K562 (cell line): ENCODE data around the gene NEK2. TPM values are rescaled to one million over a fixed set of nuclear protein-coding genes. Genes with fewer than 3 reads are reported as not detected.

Experiments
- ATAC-seq: fragments of 200-7000 bp; cut with Tn5 transposase; 3 replicates; pipeline ENCODE4 v1.9.1; 2020; ENCODE audit warnings: moderate library complexity
- BruUV-seq: library from RNA; stranded (reverse); fragments of 400-500 nt; replicated peaks from 2 replicates; lab custom pipeline; 2021; lab: Mats Ljungman, UMichigan
- CTCF ChIA-PET: fragments of 300-600 bp; formaldehyde crosslinking; extraction: SDS; loops from one replicate; lab custom pipeline; 2021; ENCODE audit warnings: low intra/inter-chr PET ratio; lab: Yijun Ruan, JAX
- POLR2A ChIA-PET: fragments of 300-600, 350-650 bp; sonication (Branson Sonifier 250); formaldehyde crosslinking; extraction: SDS; loops from one replicate; lab custom pipeline; 2021; ENCODE audit warnings: antibody characterized with exemption, inconsistent platforms; lab: Yijun Ruan, JAX
- DNase-seq, 4 experiments: peaks; one replicate each; pipeline versions ENCODE4 v3.0.0 to v3.0.0-alpha.2; 2011 to 2018; ENCODE audit warnings: low spot score in 3 of 4, mixed read lengths in 3 of 4; ENCODE audit errors: extremely low read depth in 1 of 4
- FAIRE-seq: peaks from 2 replicates; lab custom pipeline; 2011; peaks lifted over from hg19 to GRCh38; lab: Jason Lieb, UNC
- H2AFZ ChIP-seq: 2 replicates; pipeline ENCODE4 v1.6.0; 2011; ENCODE audit warnings: low read depth, low read length, control low read depth, inconsistent platforms
- H3K27ac ChIP-seq: fragments of 200-600 bp; 3 replicates; pipeline ENCODE4 v1.8.0; 2011; ENCODE audit warnings: low read depth, mild to moderate bottlenecking, control low read depth, inconsistent platforms, low read length, moderate library complexity, mixed read lengths; ENCODE audit errors: extremely low read depth
- H3K27me3 ChIP-seq, 2 experiments: fragments of 300-600 bp in 1 of 2; 2 replicates in 1 of 2; 3 replicates in 1 of 2; pipeline versions ENCODE4 v1.6.0 to v1.8.0; 2011; ENCODE audit warnings: inconsistent platforms in 2 of 2, low read length in 2 of 2, mild to moderate bottlenecking in 1 of 2, mixed read lengths in 1 of 2, moderate library complexity in 1 of 2; ENCODE audit not compliant: control insufficient read depth in 2 of 2, insufficient read depth in 2 of 2
- H3K36me3 ChIP-seq: fragments of 300-600 bp; 3 replicates; pipeline ENCODE4 v1.8.0; 2011; ENCODE audit warnings: mild to moderate bottlenecking, low read length, inconsistent platforms; ENCODE audit not compliant: control insufficient read depth, insufficient read depth
- H3K4me1 ChIP-seq, 2 experiments: fragments of 200-600 bp in 1 of 2; replicated peaks in 1 of 2; 2 replicates in 1 of 2; 3 replicates in 1 of 2; pipeline versions ENCODE4 v1.5.1 to v1.8.0; 2011; ENCODE audit warnings: inconsistent platforms in 2 of 2, low read length in 2 of 2, mild to moderate bottlenecking in 1 of 2, mixed read lengths in 1 of 2, moderate library complexity in 1 of 2; ENCODE audit not compliant: control insufficient read depth in 2 of 2, insufficient read depth in 2 of 2
- H3K4me2 ChIP-seq: 2 replicates; pipeline ENCODE4 v1.6.1; 2011; ENCODE audit warnings: low read length, control low read depth, inconsistent platforms, mixed read lengths; ENCODE audit not compliant: insufficient read depth
- H3K4me3 ChIP-seq: fragments of 200-600 bp; sonication (generic), shearing (Covaris generic); 2 replicates; pipeline ENCODE4 v1.5.1; 2016; ENCODE audit warnings: control low read depth, inconsistent platforms
- H3K79me2 ChIP-seq: fragments of 200-600 bp; 3 replicates; pipeline ENCODE4 v1.8.0; 2011; ENCODE audit warnings: low read length, inconsistent platforms; ENCODE audit not compliant: control insufficient read depth, insufficient read depth
- H3K9ac ChIP-seq, 2 experiments: 2 replicates each; pipeline versions ENCODE4 v1.6.0 to v1.6.1; 2011; ENCODE audit warnings: low read depth in 2 of 2, low read length in 2 of 2, control low read depth in 1 of 2, inconsistent platforms in 1 of 2, mild to moderate bottlenecking in 1 of 2, mixed read lengths in 1 of 2; ENCODE audit not compliant: insufficient read depth in 1 of 2
- H3K9me1 ChIP-seq: one replicate; pipeline ENCODE4 v1.6.0; 2011; ENCODE audit warnings: inconsistent platforms, mild to moderate bottlenecking, low read length, moderate library complexity; ENCODE audit not compliant: control insufficient read depth, insufficient read depth
- H3K9me3 ChIP-seq: replicated peaks from 2 replicates; pipeline ENCODE4 v1.5.1; 2011; ENCODE audit warnings: low read depth, low read length, inconsistent platforms; ENCODE audit not compliant: control insufficient read depth, insufficient read depth
- H4K20me1 ChIP-seq: replicated peaks from 2 replicates; pipeline ENCODE4 v1.6.1; 2011; ENCODE audit warnings: low read length, inconsistent platforms, mixed read lengths; ENCODE audit not compliant: control insufficient read depth, insufficient read depth
- ARHGAP35 ChIP-seq: fragments of 450-650 bp; IDR thresholded peaks from 2 replicates; pipeline ENCODE4 v1.6.1; 2018; ENCODE audit not compliant: partially characterized antibody
- CBX5 ChIP-seq: IDR thresholded peaks from 2 replicates; pipeline ENCODE4 v1.6.1; 2014; ENCODE audit warnings: low read depth, borderline replicate concordance
- EHMT2 ChIP-seq: fragments of 450-650 bp; IDR thresholded peaks from 2 replicates; pipeline ENCODE4 v1.6.1; 2018; ENCODE audit warnings: antibody characterized with exemption
- EWSR1 ChIP-seq: fragments of 450-650 bp; IDR thresholded peaks from 2 replicates; pipeline ENCODE4 v1.6.1; 2018; ENCODE audit warnings: borderline replicate concordance, mild to moderate bottlenecking, low read depth, moderate library complexity; ENCODE audit not compliant: partially characterized antibody
- MTA2 ChIP-seq: fragments of 450-650 bp; IDR thresholded peaks from 2 replicates; pipeline ENCODE4 v1.6.1; 2016; ENCODE audit warnings: low read depth
- NFIC ChIP-seq: fragments of 450-650 bp; IDR thresholded peaks from 2 replicates; pipeline ENCODE4 v1.6.1; 2017; ENCODE audit warnings: mild to moderate bottlenecking, inconsistent platforms
- NR2C2 ChIP-seq, 2 experiments: fragments of 200-800 bp in 1 of 2; sonication (Bioruptor generic) in 1 of 2; sonication (generic) in 1 of 2; formaldehyde crosslinking in 1 of 2; IDR thresholded peaks; 2 replicates each; pipeline versions ENCODE4 v1.6.1 to v1.8.0; 2016 to 2022; ENCODE audit warnings: mild to moderate bottlenecking in 1 of 2, missing compliant biosample characterization in 1 of 2, missing genetic modification characterization in 1 of 2, missing genetic modification reagents in 1 of 2
- POLR2AphosphoS5 ChIP-seq: IDR thresholded peaks from 2 replicates; pipeline ENCODE4 v1.6.1; 2011; ENCODE audit warnings: mild to moderate bottlenecking, low read depth, low read length, moderate library complexity; ENCODE audit not compliant: control insufficient read depth, insufficient read depth
- SRSF7 ChIP-seq: fragments of 200-400 bp; formaldehyde crosslinking; optimal IDR thresholded peaks from 2 replicates; pipeline ENCODE3; 2017; ENCODE audit warnings: mild to moderate bottlenecking, low read depth, low read length
- STAT5A ChIP-seq: IDR thresholded peaks from 2 replicates; pipeline ENCODE4 v1.6.1; 2012; ENCODE audit warnings: low read length, inconsistent platforms, borderline replicate concordance
- TAL1 ChIP-seq: fragments of 450-650 bp; IDR thresholded peaks from 2 replicates; pipeline ENCODE4 v1.6.1; 2016; ENCODE audit warnings: mild to moderate bottlenecking
- ZNF41 ChIP-seq: fragments of 250-450 bp; sonication (Bioruptor Pico); conservative IDR thresholded peaks from 2 replicates; pipeline ENCODE4 v1.4.0; 2020; ENCODE audit warnings: mild to moderate bottlenecking
- WGBS: fragments of 100-300 bp; shearing (Covaris generic); methylation state at CpG from one replicate; pipeline ENCODE4 v1.1.6; 2016; ENCODE audit warnings: low coverage, mixed read lengths; ENCODE audit not compliant: insufficient coverage; ENCODE audit errors: missing lambda C conversion rate; 5-methylcytosine and 5-hydroxymethylcytosine counted together
- in situ Hi-C: fragments of 300-500 bp; cut with MboI; formaldehyde crosslinking; loops from 4 replicates; pipeline ENCODE4 v1.15.0; 2018; ENCODE audit warnings: inconsistent platforms, mixed read lengths
- intact Hi-C: fragments of 100-400 bp; cut with micrococcal nuclease; formaldehyde crosslinking; loops from 2 replicates; pipeline ENCODE4 v1.14.2; 2022
- polyA plus RNA-seq, 8 experiments: library from polyadenylated mRNA; depleted of rRNA in 4 of 8; stranded (reverse) in 5 of 8; unstranded in 3 of 8; fragments of >200 nt; fragmentation: Nextera tagmentation in 2 of 8; fragmentation: Illumina TruSeq in 1 of 8; extraction: Ambion mirVana in 2 of 8; extraction: Trizol in 1 of 8; gene quantifications; 2 replicates each; pipeline versions ENCODE4 v1.2.1 to v1.2.3, GENCODE V29; 2011 to 2014; ENCODE audit warnings: inconsistent platforms in 1 of 8, missing spikeins in 1 of 8
- total RNA-seq, 7 experiments: library from RNA; depleted of rRNA in 6 of 7; stranded (reverse); fragments of >200 nt in 6 of 7; fragmentation: Illumina TruSeq in 2 of 7; extraction: Trizol in 2 of 7; gene quantifications; 2 replicates each; pipeline versions ENCODE4 v1.2.1 to v1.2.3, GENCODE V29; 2011 to 2021; ENCODE audit warnings: low replicate concordance in 1 of 7
- TF ChIP-seq, protein P1 (sequence below): fragments of 450-650 bp; formaldehyde crosslinking; conservative IDR thresholded peaks from 2 replicates; pipeline ENCODE4 v1.4.0; 2022; ENCODE audit warnings: mild to moderate bottlenecking, missing genetic modification characterization
- TF ChIP-seq, protein P2 (sequence below): sonication (generic); formaldehyde crosslinking; IDR thresholded peaks from 2 replicates; pipeline ENCODE4 v1.8.0; 2023; ENCODE audit warnings: mild to moderate bottlenecking, missing genetic modification reagents

The NEK2 gene
- total and polyA plus RNA-seq, 9 of the 15 experiments (the other 6 are each of a cell fraction or from before 2014, with no cell fraction given): 30.0 to 74.7 (median 66.4) TPM

DNA sequence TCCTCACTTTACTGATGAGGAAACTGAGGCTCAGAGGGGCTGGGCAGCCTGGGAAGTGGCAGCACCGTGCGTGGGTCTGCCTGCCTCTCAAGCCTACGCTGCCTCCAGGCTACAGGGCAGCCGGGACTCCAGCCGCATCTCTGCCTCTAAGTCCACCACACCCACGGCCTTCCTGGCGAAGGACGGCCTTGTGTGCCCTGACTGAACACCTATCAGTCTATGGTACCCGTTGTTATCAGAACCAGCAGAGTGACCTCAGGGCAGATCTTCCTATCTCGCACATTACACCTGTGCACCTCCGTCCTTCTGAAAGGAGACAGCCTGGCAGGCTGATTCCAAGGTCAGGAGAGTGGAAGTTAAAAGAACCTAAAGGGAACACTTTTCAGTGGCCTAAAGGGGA lies 60.8 kb downstream of the NEK2 start (continued):
- TF ChIP-seq STAT5A: 0 out of 2 replicates have a peak, but pooled peaks have one; percentile 45
- no peak for TF ChIP-seq ARHGAP35
- TF ChIP-seq POLR2AphosphoS5: peak; percentile 56; the same call in 1 of the 2 replicates
- no peak for TF ChIP-seq NR2C2 (CRISPR knock-in tag; IDR thresholded peaks at IDR 0.05)
- TF ChIP-seq NR2C2 (tag; IDR thresholded peaks at IDR 0.05): no peak
- TF ChIP-seq NFIC: peak; percentile 61; the same call in 1 of the 2 replicates
- TF ChIP-seq MTA2: peak; percentile 70
- peak; percentile 84 for TF ChIP-seq TAL1

DNA sequence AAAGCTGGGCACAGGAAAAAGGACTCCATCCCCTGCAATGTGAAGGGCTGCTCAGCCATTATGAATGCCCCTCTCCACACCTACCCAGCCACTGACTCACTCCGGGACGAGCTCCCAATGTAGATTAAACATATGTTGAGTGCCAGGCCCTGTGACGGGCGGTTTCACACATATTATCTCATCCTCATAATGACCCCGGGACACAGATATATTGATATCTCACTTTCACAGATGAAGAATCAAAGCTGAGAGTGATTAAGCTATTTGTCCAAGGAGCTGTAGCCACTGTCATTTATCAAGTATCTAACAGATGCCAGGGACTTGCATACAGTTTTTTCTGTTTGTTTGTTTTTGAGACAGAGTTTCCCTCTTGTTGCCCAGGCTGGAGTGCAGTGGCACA lies 61.5 kb downstream of the NEK2 start:
- peaks cover 61 to 63% of the 10 kb centered on the region in 2 experiments for H3K4me1 ChIP-seq
- FAIRE-seq (no peak), ATAC-seq (peak; percentile 9), DNase-seq (peak in 2 of 4 experiments; percentile 61 to 74)
- no peak overlapping the region for H3K4me3 ChIP-seq
- intact Hi-C loops (loop anchor here (2.0 kb wide), 1 partner anchor 17 kb away; no protein-coding TSS in a partner anchor), in situ Hi-C loops (no loop called here)
- 4% methylated on average over 5 of the region's 5 CpGs for WGBS
- H3K9me3 ChIP-seq: no peaks in the 10 kb centered on the region
- H3K9ac ChIP-seq: peak overlapping the region in 1 of 2 experiments; percentile 63; a peak in 1 of 4 replicates
- H3K4me2 ChIP-seq: peak overlapping the region; percentile 43; the same call in 1 of the 2 replicates
- H3K36me3 ChIP-seq: no peaks in the 10 kb centered on the region
- H2AFZ ChIP-seq: peak overlapping the region; percentile 29; the same call in 1 of the 2 replicates
- CTCF ChIA-PET: no interaction called here
- no peaks in the 10 kb centered on the region for H4K20me1 ChIP-seq
- peak overlapping the region; percentile 96 for H3K27ac ChIP-seq
- H3K9me1 ChIP-seq: peaks cover 3% of the 10 kb centered on the region
- H3K79me2 ChIP-seq: no peaks in the 10 kb centered on the region
- no TSS peak for BruUV-seq
- POLR2A ChIA-PET: interaction anchor here (0.6 to 2.2 kb wide), 11 partner anchors 8 to 90 kb away, joined by 3 to 10 read pairs (median 4); partner anchors contain the start of gene SLC30A1
- H3K27me3 ChIP-seq: no peaks in the 10 kb centered on the region; a peak in 1 of 5 replicates
- TF ChIP-seq, protein P1, sequence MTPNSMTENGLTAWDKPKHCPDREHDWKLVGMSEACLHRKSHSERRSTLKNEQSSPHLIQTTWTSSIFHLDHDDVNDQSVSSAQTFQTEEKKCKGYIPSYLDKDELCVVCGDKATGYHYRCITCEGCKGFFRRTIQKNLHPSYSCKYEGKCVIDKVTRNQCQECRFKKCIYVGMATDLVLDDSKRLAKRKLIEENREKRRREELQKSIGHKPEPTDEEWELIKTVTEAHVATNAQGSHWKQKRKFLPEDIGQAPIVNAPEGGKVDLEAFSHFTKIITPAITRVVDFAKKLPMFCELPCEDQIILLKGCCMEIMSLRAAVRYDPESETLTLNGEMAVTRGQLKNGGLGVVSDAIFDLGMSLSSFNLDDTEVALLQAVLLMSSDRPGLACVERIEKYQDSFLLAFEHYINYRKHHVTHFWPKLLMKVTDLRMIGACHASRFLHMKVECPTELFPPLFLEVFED: no peak
- no peak for TF ChIP-seq EHMT2
- TF ChIP-seq, protein P2, sequence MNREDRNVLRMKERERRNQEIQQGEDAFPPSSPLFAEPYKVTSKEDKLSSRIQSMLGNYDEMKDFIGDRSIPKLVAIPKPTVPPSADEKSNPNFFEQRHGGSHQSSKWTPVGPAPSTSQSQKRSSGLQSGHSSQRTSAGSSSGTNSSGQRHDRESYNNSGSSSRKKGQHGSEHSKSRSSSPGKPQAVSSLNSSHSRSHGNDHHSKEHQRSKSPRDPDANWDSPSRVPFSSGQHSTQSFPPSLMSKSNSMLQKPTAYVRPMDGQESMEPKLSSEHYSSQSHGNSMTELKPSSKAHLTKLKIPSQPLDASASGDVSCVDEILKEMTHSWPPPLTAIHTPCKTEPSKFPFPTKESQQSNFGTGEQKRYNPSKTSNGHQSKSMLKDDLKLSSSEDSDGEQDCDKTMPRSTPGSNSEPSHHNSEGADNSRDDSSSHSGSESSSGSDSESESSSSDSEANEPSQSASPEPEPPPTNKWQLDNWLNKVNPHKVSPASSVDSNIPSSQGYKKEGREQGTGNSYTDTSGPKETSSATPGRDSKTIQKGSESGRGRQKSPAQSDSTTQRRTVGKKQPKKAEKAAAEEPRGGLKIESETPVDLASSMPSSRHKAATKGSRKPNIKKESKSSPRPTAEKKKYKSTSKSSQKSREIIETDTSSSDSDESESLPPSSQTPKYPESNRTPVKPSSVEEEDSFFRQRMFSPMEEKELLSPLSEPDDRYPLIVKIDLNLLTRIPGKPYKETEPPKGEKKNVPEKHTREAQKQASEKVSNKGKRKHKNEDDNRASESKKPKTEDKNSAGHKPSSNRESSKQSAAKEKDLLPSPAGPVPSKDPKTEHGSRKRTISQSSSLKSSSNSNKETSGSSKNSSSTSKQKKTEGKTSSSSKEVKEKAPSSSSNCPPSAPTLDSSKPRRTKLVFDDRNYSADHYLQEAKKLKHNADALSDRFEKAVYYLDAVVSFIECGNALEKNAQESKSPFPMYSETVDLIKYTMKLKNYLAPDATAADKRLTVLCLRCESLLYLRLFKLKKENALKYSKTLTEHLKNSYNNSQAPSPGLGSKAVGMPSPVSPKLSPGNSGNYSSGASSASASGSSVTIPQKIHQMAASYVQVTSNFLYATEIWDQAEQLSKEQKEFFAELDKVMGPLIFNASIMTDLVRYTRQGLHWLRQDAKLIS (CRISPR knock-in tag): no peak
- no peak for TF ChIP-seq SRSF7
- TF ChIP-seq ZNF41: no peak
- TF ChIP-seq EWSR1: no peak
- no peak for TF ChIP-seq CBX5
